WTC11 (cell line): ENCODE data around the gene RASEF. TPM values are rescaled to one million over a fixed set of nuclear protein-coding genes. Genes with fewer than 3 reads are reported as not detected.

Experiments used
- ATAC-seq: fragments of 200-7000 bp; cut with Tn5 transposase; 2 replicates; pipeline ENCODE4 v1.10.0; 2021; ENCODE audit warnings: mild to moderate bottlenecking, moderate library complexity
- CTCF ChIA-PET: fragments of 300-600 bp; sonication (Branson Sonifier 250); formaldehyde crosslinking; loops from one replicate; lab custom pipeline; 2021; ENCODE audit warnings: antibody characterized with exemption; lab: Charles Lee
- POLR2A ChIA-PET: fragments of 350-600 bp; sonication (Branson Sonifier 250); formaldehyde crosslinking; loops from one replicate; lab custom pipeline; 2021; ENCODE audit warnings: antibody characterized with exemption; lab: Charles Lee
- DNase-seq: peaks from one replicate; pipeline ENCODE4 v3.0.0; 2021; ENCODE audit warnings: low spot score
- H3K27ac Mint-ChIP-seq: 2 replicates; pipeline ENCODE4 v1.8.0; 2021; ENCODE audit warnings: mixed read lengths
- H3K27me3 Mint-ChIP-seq: 2 replicates; pipeline ENCODE4 v1.8.0; 2021; ENCODE audit warnings: low read depth, mild to moderate bottlenecking, moderate library complexity, mixed read lengths
- H3K36me3 Mint-ChIP-seq: 2 replicates; pipeline ENCODE4 v1.8.0; 2021; ENCODE audit warnings: mixed read lengths
- H3K4me1 Mint-ChIP-seq: 2 replicates; pipeline ENCODE4 v1.8.0; 2022; ENCODE audit warnings: mixed read lengths
- H3K4me3 Mint-ChIP-seq: 2 replicates; pipeline ENCODE4 v1.8.0; 2021; ENCODE audit warnings: mild to moderate bottlenecking, moderate library complexity, mixed read lengths
- H3K9me3 Mint-ChIP-seq: 2 replicates; pipeline ENCODE4 v1.8.0; 2021; ENCODE audit warnings: mixed read lengths
- ATF2 ChIP-seq: sonication (generic); formaldehyde crosslinking; IDR thresholded peaks from 2 replicates; pipeline ENCODE4 v1.8.1; 2022; ENCODE audit warnings: low read depth, missing genetic modification reagents, borderline replicate concordance
- CREB1 ChIP-seq: sonication (generic); formaldehyde crosslinking; IDR thresholded peaks from 2 replicates; pipeline ENCODE4 v1.8.0; 2023; ENCODE audit warnings: mild to moderate bottlenecking, missing genetic modification reagents
- ETV6 ChIP-seq: sonication (generic); formaldehyde crosslinking; IDR thresholded peaks from 2 replicates; pipeline ENCODE4 v1.8.1; 2022; ENCODE audit warnings: mild to moderate bottlenecking, missing genetic modification reagents
- FOXK1 ChIP-seq: sonication (generic); formaldehyde crosslinking; IDR thresholded peaks from 2 replicates; pipeline ENCODE4 v1.8.0; 2022; ENCODE audit warnings: mild to moderate bottlenecking, moderate library complexity, missing genetic modification reagents
- FOXP1 ChIP-seq: sonication (generic); formaldehyde crosslinking; IDR thresholded peaks from 2 replicates; pipeline ENCODE4 v1.8.0; 2022; ENCODE audit warnings: missing genetic modification reagents, mild to moderate bottlenecking, moderate library complexity, borderline replicate concordance
- GABPB1 ChIP-seq: sonication (generic); formaldehyde crosslinking; IDR thresholded peaks from 2 replicates; pipeline ENCODE4 v1.8.1; 2023; ENCODE audit warnings: mild to moderate bottlenecking, missing genetic modification reagents
- GTF2I ChIP-seq: fragments of 250-450 bp; sonication (Bioruptor Pico); conservative IDR thresholded peaks from 2 replicates; pipeline ENCODE4 v1.4.0; 2021; ENCODE audit warnings: mild to moderate bottlenecking
- KAT7 ChIP-seq: sonication (generic); formaldehyde crosslinking; IDR thresholded peaks from 2 replicates; pipeline ENCODE4 v1.8.1; 2023; ENCODE audit warnings: missing genetic modification reagents, mild to moderate bottlenecking, borderline replicate concordance
- MLX ChIP-seq: sonication (generic); formaldehyde crosslinking; IDR thresholded peaks from 2 replicates; pipeline ENCODE4 v1.8.1; 2023; ENCODE audit warnings: mild to moderate bottlenecking, missing genetic modification reagents, moderate library complexity
- MXD4 ChIP-seq: fragments of 250-450 bp; sonication (Bioruptor Pico); IDR thresholded peaks from 2 replicates; pipeline ENCODE4 v1.8.0; 2021; ENCODE audit warnings: mild to moderate bottlenecking, moderate library complexity, borderline replicate concordance
- NR1H2 ChIP-seq: sonication (generic); formaldehyde crosslinking; IDR thresholded peaks from 2 replicates; pipeline ENCODE4 v1.9.0; 2021; ENCODE audit warnings: mild to moderate bottlenecking, moderate library complexity, missing genetic modification reagents
- NR3C1 ChIP-seq: sonication (generic); formaldehyde crosslinking; conservative IDR thresholded peaks from 2 replicates; pipeline ENCODE4 v1.8.1; 2023; ENCODE audit warnings: low read depth, mild to moderate bottlenecking, missing genetic modification reagents
- RORB ChIP-seq: fragments of 250-450 bp; sonication (Bioruptor Pico); IDR thresholded peaks from 2 replicates; pipeline ENCODE4 v1.9.0; 2021; ENCODE audit warnings: mild to moderate bottlenecking
- SMAD4 ChIP-seq: sonication (generic); formaldehyde crosslinking; IDR thresholded peaks from 2 replicates; pipeline ENCODE4 v1.8.0; 2022; ENCODE audit warnings: mild to moderate bottlenecking, missing genetic modification reagents
- TCF7 ChIP-seq: sonication (generic); formaldehyde crosslinking; IDR thresholded peaks from 2 replicates; pipeline ENCODE4 v1.8.0; 2022; ENCODE audit warnings: mild to moderate bottlenecking, low read depth, missing genetic modification reagents, moderate library complexity
- TEAD1 ChIP-seq: sonication (generic); formaldehyde crosslinking; IDR thresholded peaks from 2 replicates; pipeline ENCODE4 v1.8.0; 2022; ENCODE audit warnings: mild to moderate bottlenecking, missing genetic modification reagents
- TP53 ChIP-seq: sonication (generic); formaldehyde crosslinking; IDR thresholded peaks from 2 replicates; pipeline ENCODE4 v1.8.1; 2023; ENCODE audit warnings: mild to moderate bottlenecking, missing genetic modification reagents
- ZNF138 ChIP-seq: sonication (generic); formaldehyde crosslinking; conservative IDR thresholded peaks from 2 replicates; pipeline ENCODE4 v1.8.1; 2022; ENCODE audit warnings: mild to moderate bottlenecking, moderate library complexity, missing genetic modification reagents
- ZNF396 ChIP-seq: fragments of 250-450 bp; sonication (Bioruptor Pico); IDR thresholded peaks from 2 replicates; pipeline ENCODE4 v1.8.0; 2021; ENCODE audit warnings: mild to moderate bottlenecking, moderate library complexity, borderline replicate concordance
- ZNF423 ChIP-seq: fragments of 250-450 bp; sonication (Bioruptor Pico); IDR thresholded peaks from 2 replicates; pipeline ENCODE4 v2.1.2; 2022; ENCODE audit warnings: mild to moderate bottlenecking, moderate library complexity
- ZNF671 ChIP-seq: fragments of 250-450 bp; sonication (Bioruptor Pico); IDR thresholded peaks from 2 replicates; pipeline ENCODE4 v1.8.0; 2021; ENCODE audit warnings: mild to moderate bottlenecking
- total RNA-seq: library from RNA; stranded (reverse); gene quantifications from 3 replicates; pipeline ENCODE4 v1.2.3, GENCODE V29; 2021
- TF ChIP-seq, protein P1 (sequence below): fragments of 250-450 bp; sonication (Bioruptor Pico); IDR thresholded peaks from 2 replicates; pipeline ENCODE4 v1.8.0; 2021; ENCODE audit warnings: mild to moderate bottlenecking
- TF ChIP-seq, protein P2 (sequence below): fragments of 250-450 bp; sonication (Bioruptor Pico); IDR thresholded peaks from 2 replicates; pipeline ENCODE4 v2.1.2; 2022; ENCODE audit warnings: mild to moderate bottlenecking, moderate library complexity

The RASEF gene
- total RNA-seq, 1 experiment from 2014 or later = 6.5 TPM

DNA sequence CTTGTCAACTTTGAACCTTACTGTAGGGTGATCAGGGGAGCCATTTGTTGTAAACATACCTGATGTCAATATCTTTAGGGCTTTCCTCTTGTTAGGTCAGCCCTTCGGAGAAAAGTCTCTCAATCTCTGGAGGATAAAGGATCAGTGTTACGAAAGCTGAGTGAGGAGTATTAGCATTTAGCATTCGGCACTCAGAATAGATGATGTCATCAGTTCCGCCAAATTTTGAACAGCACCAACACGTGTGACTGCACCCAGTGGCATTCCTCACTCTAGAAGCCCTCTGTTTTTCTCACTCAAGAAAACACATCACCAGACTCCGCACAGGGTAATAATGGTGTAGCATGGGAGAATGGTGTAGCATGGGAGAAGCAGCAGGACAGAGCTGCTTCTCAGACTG is 87.8 kb downstream of the RASEF start (continued):
- TF ChIP-seq, protein P1, sequence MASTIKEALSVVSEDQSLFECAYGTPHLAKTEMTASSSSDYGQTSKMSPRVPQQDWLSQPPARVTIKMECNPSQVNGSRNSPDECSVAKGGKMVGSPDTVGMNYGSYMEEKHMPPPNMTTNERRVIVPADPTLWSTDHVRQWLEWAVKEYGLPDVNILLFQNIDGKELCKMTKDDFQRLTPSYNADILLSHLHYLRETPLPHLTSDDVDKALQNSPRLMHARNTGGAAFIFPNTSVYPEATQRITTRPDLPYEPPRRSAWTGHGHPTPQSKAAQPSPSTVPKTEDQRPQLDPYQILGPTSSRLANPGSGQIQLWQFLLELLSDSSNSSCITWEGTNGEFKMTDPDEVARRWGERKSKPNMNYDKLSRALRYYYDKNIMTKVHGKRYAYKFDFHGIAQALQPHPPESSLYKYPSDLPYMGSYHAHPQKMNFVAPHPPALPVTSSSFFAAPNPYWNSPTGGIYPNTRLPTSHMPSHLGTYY = no peak
- no peak for TF ChIP-seq GABPB1
- TF ChIP-seq, all 79 proteins: peak for 0

DNA sequence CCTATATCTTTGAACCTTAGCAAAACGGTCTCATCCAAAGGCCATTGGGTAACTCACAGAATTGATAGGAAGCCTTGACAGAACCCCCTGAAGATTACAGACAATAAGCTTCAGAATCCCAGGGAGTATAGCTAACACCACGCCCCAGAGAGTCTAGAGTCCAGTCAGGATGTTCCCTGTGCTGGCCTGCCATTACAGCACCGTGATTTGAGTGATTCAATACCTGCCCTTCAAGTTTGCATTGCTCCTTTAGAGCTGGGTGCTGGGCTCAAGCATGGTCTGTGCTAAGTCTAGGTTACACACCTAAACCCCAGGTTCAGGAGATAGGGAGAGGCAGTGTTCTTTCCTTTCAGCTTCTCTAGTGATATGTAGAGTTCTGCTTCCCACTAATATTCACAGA is 90.5 kb downstream of the RASEF start:
- ChIA-PET CTCF (interaction anchor here (0.7 kb wide), 1 partner anchor 319 kb away, joined by 3 read pairs; no protein-coding TSS in a partner anchor), POLR2A (interaction anchor here (0.6 kb wide), 1 partner anchor 21 kb away, joined by 3 read pairs; no protein-coding TSS in a partner anchor)
- Mint-ChIP-seq H3K9me3 (peaks cover 33% of the 10 kb centered on the region), H3K27ac (no peak overlapping the region), H3K4me3 (no peak overlapping the region), H3K27me3 (no peaks in the 10 kb centered on the region; the same call in 1 of the 2 replicates), H3K36me3 (peaks cover 19% of the 10 kb centered on the region), H3K4me1 (no peaks in the 10 kb centered on the region; the same call in 1 of the 2 replicates)
- DNase-seq (no peak), ATAC-seq (no peak)
- TF ChIP-seq ZNF138 (CRISPR knock-in tag) (no peak), FOXP1 (no peak), TCF7 (CRISPR knock-in tag) (no peak), TEAD1 (no peak), NR3C1 (CRISPR knock-in tag) (no peak), ETV6 (CRISPR knock-in tag) (no peak), SMAD4 (CRISPR knock-in tag) (no peak), NR1H2 (no peak), ATF2 (CRISPR knock-in tag) (no peak)
- TF ChIP-seq, protein P2, sequence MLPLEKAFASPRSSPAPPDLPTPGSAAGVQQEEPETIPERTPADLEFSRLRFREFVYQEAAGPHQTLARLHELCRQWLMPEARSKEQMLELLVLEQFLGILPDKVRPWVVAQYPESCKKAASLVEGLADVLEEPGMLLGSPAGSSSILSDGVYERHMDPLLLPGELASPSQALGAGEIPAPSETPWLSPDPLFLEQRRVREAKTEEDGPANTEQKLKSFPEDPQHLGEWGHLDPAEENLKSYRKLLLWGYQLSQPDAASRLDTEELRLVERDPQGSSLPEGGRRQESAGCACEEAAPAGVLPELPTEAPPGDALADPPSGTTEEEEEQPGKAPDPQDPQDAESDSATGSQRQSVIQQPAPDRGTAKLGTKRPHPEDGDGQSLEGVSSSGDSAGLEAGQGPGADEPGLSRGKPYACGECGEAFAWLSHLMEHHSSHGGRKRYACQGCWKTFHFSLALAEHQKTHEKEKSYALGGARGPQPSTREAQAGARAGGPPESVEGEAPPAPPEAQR = no peak

DNA sequence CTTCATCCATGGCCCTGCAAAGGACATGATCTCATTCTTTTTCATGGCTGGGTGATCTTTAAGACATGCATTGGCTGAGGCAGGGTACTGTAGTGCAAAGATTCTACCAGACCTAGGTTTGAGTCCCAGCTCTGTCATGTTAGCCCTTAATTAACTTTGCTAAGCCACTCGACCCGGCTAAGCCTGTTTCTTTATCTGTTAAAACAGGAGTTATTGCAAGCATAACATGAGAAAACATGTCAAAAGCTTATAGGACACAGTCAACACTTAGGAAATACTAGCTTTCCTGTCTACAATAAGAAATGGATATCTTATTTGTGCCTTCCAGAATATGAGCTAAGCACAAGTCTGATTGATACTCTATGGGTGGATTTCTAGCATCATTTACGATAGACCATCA is 92.6 kb downstream of the RASEF start:
- Mint-ChIP-seq H3K27me3 (no peaks in the 10 kb centered on the region; the same call in 1 of the 2 replicates), H3K4me1 (no peaks in the 10 kb centered on the region), H3K27ac (no peak overlapping the region), H3K9me3 (peaks cover 16% of the 10 kb centered on the region), H3K4me3 (no peak overlapping the region), H3K36me3 (peaks cover 4% of the 10 kb centered on the region)
- DNase-seq = no peak
- ATAC-seq = no peak
- ChIA-PET CTCF (interaction anchor here (1.1 kb wide), 1 partner anchor 9 kb away, joined by 3 read pairs; no protein-coding TSS in a partner anchor), POLR2A (no interaction called here)
- TF ChIP-seq MXD4 (CRISPR knock-in tag) (no peak), ZNF423 (CRISPR knock-in tag) (no peak), SMAD4 (CRISPR knock-in tag) (no peak), TCF7 (CRISPR knock-in tag) (no peak), KAT7 (CRISPR knock-in tag) (no peak), ZNF396 (CRISPR knock-in tag) (no peak), RORB (CRISPR knock-in tag) (no peak), FOXK1 (CRISPR knock-in tag) (no peak), CREB1 (no peak), GTF2I (CRISPR knock-in tag) (no peak), ZNF671 (no peak), TP53 (CRISPR knock-in tag) (no peak), MLX (CRISPR knock-in tag) (no peak)
